Ishikawa (cell line): Measurements from ENCODE around the gene SYTL3.

Experiments used
- CREB1 ChIP-seq: IDR thresholded peaks from 2 replicates; pipeline ENCODE4 v1.6.1; 2012; ENCODE audit warnings: low read depth
- EP300 ChIP-seq: IDR thresholded peaks from 2 replicates; pipeline ENCODE4 v1.6.1; 2012; ENCODE audit warnings: borderline replicate concordance
- FOXM1 ChIP-seq: IDR thresholded peaks from 2 replicates; pipeline ENCODE4 v1.6.1; 2012; ENCODE audit warnings: low read depth, borderline replicate concordance
- TCF12 ChIP-seq: IDR thresholded peaks from 2 replicates; pipeline ENCODE4 v1.6.1; 2012; ENCODE audit warnings: low read depth

DNA sequence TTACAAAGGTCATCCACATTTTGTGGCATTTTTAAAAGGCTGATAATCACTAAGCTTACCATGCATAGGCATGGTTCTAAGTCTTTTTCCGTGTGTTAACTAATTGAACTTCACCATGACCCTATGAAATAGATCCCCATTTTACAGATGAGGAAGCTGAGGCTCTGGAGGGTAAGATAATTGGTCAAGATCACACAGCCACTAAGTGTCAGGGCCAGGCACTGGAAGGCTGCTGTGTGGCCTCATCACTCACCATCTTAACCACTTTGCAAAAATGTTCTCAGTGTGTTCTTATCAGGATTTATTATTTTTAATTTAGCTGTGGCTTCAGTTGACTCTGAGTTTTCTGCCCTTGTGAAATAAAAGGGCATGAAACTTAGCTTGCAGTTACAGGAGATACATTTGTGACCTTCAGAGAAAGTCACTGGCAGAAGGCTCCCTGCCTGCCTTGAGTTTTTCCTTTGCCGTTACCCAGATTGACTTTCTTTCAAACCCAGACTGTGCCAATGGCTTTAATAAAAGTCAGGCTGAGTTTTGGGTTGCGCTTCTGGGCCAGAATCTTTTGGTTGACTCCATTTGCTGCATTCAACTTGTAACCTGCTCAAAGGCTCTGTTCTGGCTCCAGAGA, 87.3 kb downstream of the SYTL3 start:
- no peak for TF ChIP-seq FOXM1
- TF ChIP-seq TCF12 = no peak
- TF ChIP-seq EP300 = no peak
- TF ChIP-seq CREB1 = no peak
